ENCODE measurements around the gene MCTP1. TPM values are rescaled to one million over a fixed set of nuclear protein-coding genes. Genes with fewer than 3 reads are reported as not detected.

Gene MCTP1
- total RNA-seq, 1 experiment from 2014 or later, result 7.5 TPM

- no peaks in the 10 kb centered on the region for H3F3A ChIP-seq (ENCODE audit: low read length, unreplicated experiment)
- ChIA-PET CTCF (no interaction called here), POLR2A (ENCODE audit: unreplicated experiment) (no interaction called here)
- H3K4me2 ChIP-seq (ENCODE audit: low read length), result no peak overlapping the region
- TF ChIP-seq EZH2 (IDR thresholded peaks at IDR 0.05; ENCODE audit: low read length, unreplicated experiment) (no peak), EZH2phosphoT487 (IDR thresholded peaks at IDR 0.05; ENCODE audit: borderline replicate concordance, low read length) (no peak), CTCF (conservative IDR thresholded peaks at IDR 0.05; ENCODE audit: low read depth, low read length) (no peak)
- no peaks in the 10 kb centered on the region for H3K79me2 ChIP-seq (ENCODE audit: low read length)
- H3K27ac ChIP-seq (ENCODE audit: low read length), result no peak overlapping the region
- no peak overlapping the region for H2AFZ ChIP-seq (ENCODE audit: low read length)
- no peaks in the 10 kb centered on the region for H3K36me3 ChIP-seq (ENCODE audit: low read depth, low read length)
- no peaks in the 10 kb centered on the region for H3K27me3 ChIP-seq (ENCODE audit: low read length)
- H3K4me3 ChIP-seq (ENCODE audit: low read length), result no peak overlapping the region
- no peak overlapping the region for H3K9ac ChIP-seq (ENCODE audit: low read length)
- DNase-seq (no peak), ATAC-seq (no peak)
- BruUV-seq (replicated peaks), result no TSS peak
- intact Hi-C loops (cut with micrococcal nuclease), result no loop called here
- H3K4me1 ChIP-seq (ENCODE audit: insufficient read depth, low read length), result no peaks in the 10 kb centered on the region
- H4K20me1 ChIP-seq (ENCODE audit: low read length), result no peaks in the 10 kb centered on the region
- H3K9me3 ChIP-seq (ENCODE audit: low read length), result no peaks in the 10 kb centered on the region
- H3K9me2 ChIP-seq (replicated peaks; ENCODE audit: low read length), result no peaks in the 10 kb centered on the region
Measured at GRCh38 chr5:95181644-95182043, 103.2 kb downstream of the MCTP1 start.

GRCh38 chr5:95178046-95178651, 106.7 kb downstream of the MCTP1 start:
- 0 out of 2 replicates have a peak, but pooled peaks have one; percentile 16 for TF ChIP-seq CTCF (conservative IDR thresholded peaks at IDR 0.05; ENCODE audit: low read depth, low read length)
- TF ChIP-seq EZH2phosphoT487 (IDR thresholded peaks at IDR 0.05; ENCODE audit: borderline replicate concordance, low read length), result no peak
- no peak overlapping the region for H3K9ac ChIP-seq (ENCODE audit: low read length)
- H3K79me2 ChIP-seq (ENCODE audit: low read length), result no peaks in the 10 kb centered on the region
- no peaks in the 10 kb centered on the region for H3F3A ChIP-seq (ENCODE audit: low read length, unreplicated experiment)
- DNase-seq (peak; percentile 4), ATAC-seq (no peak)
- H3K9me3 ChIP-seq (ENCODE audit: low read length), result no peaks in the 10 kb centered on the region
- no TSS peak for BruUV-seq (replicated peaks)
- no peaks in the 10 kb centered on the region for H3K27me3 ChIP-seq (ENCODE audit: low read length)
- no peak overlapping the region for H2AFZ ChIP-seq (ENCODE audit: low read length)
- no peak overlapping the region for H3K4me3 ChIP-seq (ENCODE audit: low read length)
- CTCF ChIA-PET, result no interaction called here
- H4K20me1 ChIP-seq (ENCODE audit: low read length), result no peaks in the 10 kb centered on the region
- H3K9me2 ChIP-seq (replicated peaks; ENCODE audit: low read length), result no peaks in the 10 kb centered on the region
- H3K27ac ChIP-seq (ENCODE audit: low read length), result no peak overlapping the region
- POLR2A ChIA-PET (ENCODE audit: unreplicated experiment), result no interaction called here
- no peak overlapping the region for H3K4me2 ChIP-seq (ENCODE audit: low read length)
- intact Hi-C loops (cut with micrococcal nuclease), result no loop called here
- H3K4me1 ChIP-seq (ENCODE audit: insufficient read depth, low read length), result no peaks in the 10 kb centered on the region
- H3K36me3 ChIP-seq (ENCODE audit: low read depth, low read length), result no peaks in the 10 kb centered on the region

- DNase-seq, result no peak
- no peak overlapping the region for H2AFZ ChIP-seq (ENCODE audit: low read length)
- no peaks in the 10 kb centered on the region for H4K20me1 ChIP-seq (ENCODE audit: low read length)
- no peaks in the 10 kb centered on the region for H3F3A ChIP-seq (ENCODE audit: low read length, unreplicated experiment)
- H3K9me3 ChIP-seq (ENCODE audit: low read length), result no peaks in the 10 kb centered on the region
- no TSS peak for BruUV-seq (replicated peaks)
- no peaks in the 10 kb centered on the region for H3K9me2 ChIP-seq (replicated peaks; ENCODE audit: low read length)
- H3K4me3 ChIP-seq (ENCODE audit: low read length), result no peak overlapping the region
- ATAC-seq, result no peak
- H3K4me2 ChIP-seq (ENCODE audit: low read length), result no peak overlapping the region
- H3K27me3 ChIP-seq (ENCODE audit: low read length), result no peaks in the 10 kb centered on the region
- intact Hi-C loops (cut with micrococcal nuclease), result no loop called here
- TF ChIP-seq CTCF (conservative IDR thresholded peaks at IDR 0.05; ENCODE audit: low read depth, low read length), result no peak
- no peak for TF ChIP-seq EZH2 (IDR thresholded peaks at IDR 0.05; ENCODE audit: low read length, unreplicated experiment)
- TF ChIP-seq EZH2phosphoT487 (IDR thresholded peaks at IDR 0.05; ENCODE audit: borderline replicate concordance, low read length), result no peak
- ChIA-PET CTCF (no interaction called here), POLR2A (ENCODE audit: unreplicated experiment) (no interaction called here)
- H3K4me1 ChIP-seq (ENCODE audit: insufficient read depth, low read length), result no peaks in the 10 kb centered on the region
- H3K79me2 ChIP-seq (ENCODE audit: low read length), result no peaks in the 10 kb centered on the region
- H3K27ac ChIP-seq (ENCODE audit: low read length), result no peak overlapping the region
- H3K9ac ChIP-seq (ENCODE audit: low read length), result no peak overlapping the region
- no peaks in the 10 kb centered on the region for H3K36me3 ChIP-seq (ENCODE audit: low read depth, low read length)
Measured at GRCh38 chr5:95177456-95177855, 107.4 kb downstream of the MCTP1 start.
